CD8-positive, alpha-beta memory T cell (primary cell): ENCODE measurements around the gene PRKAG3. TPM values are rescaled to one million over a fixed set of nuclear protein-coding genes. Genes with fewer than 3 reads are reported as not detected.
"Not testable (repeated sequence)": the region's sequence is repeated elsewhere in the genome, so short reads cannot be mapped to it uniquely, and the experiment has no call there.

Experiments
- CTCF ChIA-PET: fragments of 350-600 bp; sonication (Branson Sonifier 250); formaldehyde crosslinking; loops from one replicate; lab custom pipeline; 2021; ENCODE audit warnings: antibody characterized with exemption; lab: Charles Lee
- POLR2A ChIA-PET: fragments of 350-600 bp; sonication (Branson Sonifier 250); formaldehyde crosslinking; loops from one replicate; lab custom pipeline; 2021; ENCODE audit warnings: antibody characterized with exemption; lab: Charles Lee
- DNase-seq, 5 donors: peaks; one replicate each; pipeline versions ENCODE4 v3.0.0 to v3.0.0-alpha.2; 2020 to 2022; ENCODE audit warnings: mixed read lengths in 1 of 5
- H3K27ac ChIP-seq: one replicate; pipeline ENCODE4 v1.7.0; 2013; ENCODE audit warnings: low read depth, mild to moderate bottlenecking, low read length, moderate library complexity
- H3K27me3 ChIP-seq: 2 replicates; pipeline ENCODE4 v1.7.0; 2013; ENCODE audit warnings: low read length, mild to moderate bottlenecking; ENCODE audit not compliant: insufficient read depth, poor library complexity, severe bottlenecking
- H3K36me3 ChIP-seq: 2 replicates; pipeline ENCODE4 v1.7.0; 2013; ENCODE audit warnings: mild to moderate bottlenecking, low read length, moderate library complexity; ENCODE audit not compliant: insufficient read depth
- H3K4me1 ChIP-seq: 2 replicates; pipeline ENCODE4 v1.7.0; 2013; ENCODE audit warnings: mild to moderate bottlenecking, low read length, moderate library complexity; ENCODE audit not compliant: insufficient read depth
- H3K4me3 ChIP-seq: 2 replicates; pipeline ENCODE4 v1.7.0; 2013; ENCODE audit warnings: mild to moderate bottlenecking, low read length
- H3K9me3 ChIP-seq: 2 replicates; pipeline ENCODE4 v1.7.0; 2013; ENCODE audit warnings: mild to moderate bottlenecking, low read length
- H3K27ac Mint-ChIP-seq, 8 donors: one replicate each; pipeline ENCODE4 v1.8.0; 2020 to 2021; ENCODE audit warnings: mixed read lengths in 8 of 8, mild to moderate bottlenecking in 6 of 8, inconsistent platforms in 3 of 8, moderate library complexity in 3 of 8
- H3K27me3 Mint-ChIP-seq, 2 donors: one replicate each; pipeline ENCODE4 v1.8.0; 2020 to 2021; ENCODE audit warnings: mixed read lengths in 2 of 2, mild to moderate bottlenecking in 1 of 2, moderate library complexity in 1 of 2
- H3K36me3 Mint-ChIP-seq, 3 donors: one replicate each; pipeline ENCODE4 v1.8.0; 2020 to 2021; ENCODE audit warnings: mixed read lengths in 3 of 3, inconsistent platforms in 1 of 3, mild to moderate bottlenecking in 1 of 3
- H3K4me1 Mint-ChIP-seq, 3 donors: one replicate each; pipeline ENCODE4 v1.8.0; 2020 to 2021; ENCODE audit warnings: mixed read lengths in 3 of 3, inconsistent platforms in 1 of 3, mild to moderate bottlenecking in 1 of 3
- H3K4me3 Mint-ChIP-seq, 7 donors: one replicate each; pipeline ENCODE4 v1.8.0; 2020 to 2021; ENCODE audit warnings: mixed read lengths in 7 of 7, mild to moderate bottlenecking in 6 of 7, moderate library complexity in 4 of 7, inconsistent platforms in 2 of 7
- H3K9me3 Mint-ChIP-seq, 5 donors: one replicate each; pipeline ENCODE4 v1.8.0; 2020 to 2022; ENCODE audit warnings: mixed read lengths in 5 of 5, mild to moderate bottlenecking in 3 of 5, moderate library complexity in 2 of 5, inconsistent platforms in 1 of 5
- polyA plus RNA-seq: library from polyadenylated mRNA; unstranded; fragments of 300-500 nt; fragmentation: Illumina TruSeq; gene quantifications from one replicate; pipeline ENCODE4 v1.2.3, GENCODE V29; 2021
- total RNA-seq, 2 experiments: library from RNA; stranded (reverse); gene quantifications; one replicate each; pipeline ENCODE4 v1.2.3, GENCODE V29; 2021

The PRKAG3 gene
- total and polyA plus RNA-seq, 3 experiments from 2014 or later: not detected

GRCh38 chr2:218851286-218851685 lies 19.7 kb upstream of the PRKAG3 start:
- H3K4me1 ChIP-seq: no peaks in the 10 kb centered on the region
- ChIA-PET CTCF (interaction anchor here (1.0 to 3.5 kb wide), 5 partner anchors 11 to 683 kb away, joined by 3 to 38 read pairs (median 8); no protein-coding TSS in a partner anchor), POLR2A (no interaction called here)
- peaks cover 0 to 7% (median 5%) of the 10 kb centered on the region in 3 donors for H3K4me1 Mint-ChIP-seq
- H3K27me3 ChIP-seq: peaks cover 10% of the 10 kb centered on the region
- H3K9me3 Mint-ChIP-seq: no peaks in the 10 kb centered on the region
- no peaks in the 10 kb centered on the region for H3K36me3 Mint-ChIP-seq
- H3K9me3 ChIP-seq: no peaks in the 10 kb centered on the region
- H3K27ac ChIP-seq: no peak overlapping the region
- no peak overlapping the region for H3K4me3 ChIP-seq
- no peak for DNase-seq
- H3K27ac Mint-ChIP-seq: no peak overlapping the region
- H3K36me3 ChIP-seq: no peaks in the 10 kb centered on the region
- no peak overlapping the region for H3K4me3 Mint-ChIP-seq
- H3K27me3 Mint-ChIP-seq: peaks cover 45 to 47% of the 10 kb centered on the region in 2 donors

GRCh38 chr2:218850796-218851195 lies 19.2 kb upstream of the PRKAG3 start:
- no peaks in the 10 kb centered on the region for H3K36me3 ChIP-seq
- no peak overlapping the region for H3K27ac Mint-ChIP-seq

GRCh38 chr2:218849721-218850120 lies 18.1 kb upstream of the PRKAG3 start:
- H3K4me1 ChIP-seq: no peaks in the 10 kb centered on the region
- ChIA-PET CTCF (interaction anchor here (0.7 to 1.2 kb wide), 4 partner anchors 37 to 202 kb away, joined by 3 to 4 read pairs (median 4); no protein-coding TSS in a partner anchor), POLR2A (no interaction called here)
- no peak overlapping the region for H3K27ac ChIP-seq
- no peak for DNase-seq
- H3K27me3 ChIP-seq: peaks cover 10% of the 10 kb centered on the region
- Mint-ChIP-seq H3K9me3 (no peaks in the 10 kb centered on the region), H3K4me3 (no peak overlapping the region), H3K27ac (no peak overlapping the region), H3K36me3 (no peaks in the 10 kb centered on the region), H3K4me1 (peaks cover 0 to 4% (median 3%) of the 10 kb centered on the region in 3 donors), H3K27me3 (peaks cover 30 to 33% of the 10 kb centered on the region in 2 donors)
- no peaks in the 10 kb centered on the region for H3K36me3 ChIP-seq
- no peak overlapping the region for H3K4me3 ChIP-seq
- H3K9me3 ChIP-seq: no peaks in the 10 kb centered on the region

More at GRCh38 chr2:218850796-218851195, 19.2 kb upstream of the PRKAG3 start:
- no peaks in the 10 kb centered on the region for H3K9me3 ChIP-seq
- peaks cover 41 to 42% of the 10 kb centered on the region in 2 donors for H3K27me3 Mint-ChIP-seq
- no peak overlapping the region for H3K4me3 Mint-ChIP-seq
- ChIA-PET POLR2A (no interaction called here), CTCF (interaction anchor here (1.1 to 3.5 kb wide), 6 partner anchors 22 to 192 kb away, joined by 3 to 38 read pairs (median 6); no protein-coding TSS in a partner anchor)
- H3K27ac ChIP-seq: no peak overlapping the region
- H3K9me3 Mint-ChIP-seq: no peaks in the 10 kb centered on the region
- H3K4me1 ChIP-seq: no peaks in the 10 kb centered on the region
- peaks cover 10% of the 10 kb centered on the region for H3K27me3 ChIP-seq
- DNase-seq: no peak
- H3K4me3 ChIP-seq: no peak overlapping the region
- H3K4me1 Mint-ChIP-seq: peaks cover 0 to 4% (median 3%) of the 10 kb centered on the region in 3 donors
- H3K36me3 Mint-ChIP-seq: no peaks in the 10 kb centered on the region

- H3K4me3 Mint-ChIP-seq, POLR2A ChIA-PET, H3K36me3 Mint-ChIP-seq, H3K27me3 ChIP-seq, H3K4me3 ChIP-seq, DNase-seq, H3K4me1 ChIP-seq, H3K36me3 ChIP-seq, H3K4me1 Mint-ChIP-seq, H3K9me3 ChIP-seq, H3K9me3 Mint-ChIP-seq, H3K27ac ChIP-seq, H3K27ac Mint-ChIP-seq: not testable (repeated sequence)
- CTCF ChIA-PET: interaction anchor here (0.5 to 2.1 kb wide), 15 partner anchors 23 to 572 kb away, joined by 3 to 32 read pairs (median 4); partner anchors contain the start of genes BCS1L, RNF25, STK36 and ZNF142
- peaks cover 21 to 22% of the 10 kb centered on the region in 2 donors for H3K27me3 Mint-ChIP-seq
These were observed 15.4 kb upstream of the PRKAG3 start for GRCh38 chr2:218846963-218847362.

- H3K36me3 Mint-ChIP-seq, H3K4me1 ChIP-seq, H3K9me3 ChIP-seq, H3K27ac Mint-ChIP-seq, POLR2A ChIA-PET, H3K4me3 Mint-ChIP-seq, DNase-seq, H3K27ac ChIP-seq, H3K9me3 Mint-ChIP-seq, H3K4me3 ChIP-seq, CTCF ChIA-PET, H3K27me3 ChIP-seq, H3K36me3 ChIP-seq, H3K4me1 Mint-ChIP-seq: not testable (repeated sequence)
- peaks cover 25 to 29% of the 10 kb centered on the region in 2 donors for H3K27me3 Mint-ChIP-seq
These were observed 12.7 kb upstream of the PRKAG3 start for GRCh38 chr2:218844334-218844733.

GRCh38 chr2:218839888-218840287 lies 8.3 kb upstream of the PRKAG3 start:
- H3K27me3 Mint-ChIP-seq: peaks cover 32 to 61% of the 10 kb centered on the region in 2 donors
- Histone ChIP-seq H3K27ac (no peak overlapping the region), H3K4me3 (no peak overlapping the region), H3K27me3 (no peaks in the 10 kb centered on the region), H3K36me3 (no peaks in the 10 kb centered on the region), H3K4me1 (no peaks in the 10 kb centered on the region), H3K9me3 (no peaks in the 10 kb centered on the region)
- ChIA-PET CTCF (no interaction called here), POLR2A (no interaction called here)
- H3K27ac Mint-ChIP-seq: no peak overlapping the region
- H3K4me1 Mint-ChIP-seq: no peaks in the 10 kb centered on the region
- peaks cover 0 to 9% (median 3%) of the 10 kb centered on the region in 3 donors for H3K36me3 Mint-ChIP-seq
- no peak overlapping the region for H3K4me3 Mint-ChIP-seq
- no peak for DNase-seq
- H3K9me3 Mint-ChIP-seq: peaks cover 9 to 20% (median 12%) of the 10 kb centered on the region in 5 donors

GRCh38 chr2:218839430-218839829 lies 7.8 kb upstream of the PRKAG3 start:
- no peak for DNase-seq
- Mint-ChIP-seq H3K9me3 (peaks cover 9 to 20% (median 12%) of the 10 kb centered on the region in 5 donors), H3K27ac (peak overlapping the region in 1 of 8 donors; percentile 1), H3K4me3 (no peak overlapping the region), H3K27me3 (peaks cover 32 to 64% of the 10 kb centered on the region in 2 donors), H3K4me1 (no peaks in the 10 kb centered on the region), H3K36me3 (peaks cover 0 to 9% (median 3%) of the 10 kb centered on the region in 3 donors)
- Histone ChIP-seq H3K27me3 (no peaks in the 10 kb centered on the region), H3K9me3 (no peaks in the 10 kb centered on the region), H3K4me3 (no peak overlapping the region), H3K4me1 (no peaks in the 10 kb centered on the region), H3K36me3 (no peaks in the 10 kb centered on the region), H3K27ac (no peak overlapping the region)
- ChIA-PET POLR2A (no interaction called here), CTCF (no interaction called here)

- H3K4me3 ChIP-seq: no peak overlapping the region
- CTCF ChIA-PET: interaction anchor here (1.6 kb wide), 1 partner anchor 127 kb away, joined by 4 read pairs; the partner anchor contains the start of gene TTLL4
- no peak for DNase-seq
- no peak overlapping the region for H3K27ac Mint-ChIP-seq
- H3K4me1 ChIP-seq: no peaks in the 10 kb centered on the region
- peaks cover 0 to 9% (median 3%) of the 10 kb centered on the region in 3 donors for H3K36me3 Mint-ChIP-seq
- no peaks in the 10 kb centered on the region for H3K9me3 ChIP-seq
- POLR2A ChIA-PET: no interaction called here
- H3K27me3 ChIP-seq: peaks cover 4% of the 10 kb centered on the region
- H3K27me3 Mint-ChIP-seq: peaks cover 36 to 74% of the 10 kb centered on the region in 2 donors
- no peak overlapping the region for H3K27ac ChIP-seq
- peaks cover 9 to 20% (median 11%) of the 10 kb centered on the region in 5 donors for H3K9me3 Mint-ChIP-seq
- H3K4me3 Mint-ChIP-seq: no peak overlapping the region
- H3K4me1 Mint-ChIP-seq: no peaks in the 10 kb centered on the region
- H3K36me3 ChIP-seq: no peaks in the 10 kb centered on the region
These were observed 5.9 kb upstream of the PRKAG3 start for GRCh38 chr2:218837495-218837894.
